Measurements from ENCODE around the gene KAT2A. TPM values are rescaled to one million over a fixed set of nuclear protein-coding genes. Genes with fewer than 3 reads are reported as not detected.
A peak's percentile ranks its signal among the peaks of the same experiment; 100 is the strongest.
"Not testable (repeated sequence)": the region's sequence is repeated elsewhere in the genome, so short reads cannot be mapped to it uniquely, and the experiment has no call there.

Gene KAT2A
- total RNA-seq, 1 donor from 2014 or later = 18.4 TPM

DNA sequence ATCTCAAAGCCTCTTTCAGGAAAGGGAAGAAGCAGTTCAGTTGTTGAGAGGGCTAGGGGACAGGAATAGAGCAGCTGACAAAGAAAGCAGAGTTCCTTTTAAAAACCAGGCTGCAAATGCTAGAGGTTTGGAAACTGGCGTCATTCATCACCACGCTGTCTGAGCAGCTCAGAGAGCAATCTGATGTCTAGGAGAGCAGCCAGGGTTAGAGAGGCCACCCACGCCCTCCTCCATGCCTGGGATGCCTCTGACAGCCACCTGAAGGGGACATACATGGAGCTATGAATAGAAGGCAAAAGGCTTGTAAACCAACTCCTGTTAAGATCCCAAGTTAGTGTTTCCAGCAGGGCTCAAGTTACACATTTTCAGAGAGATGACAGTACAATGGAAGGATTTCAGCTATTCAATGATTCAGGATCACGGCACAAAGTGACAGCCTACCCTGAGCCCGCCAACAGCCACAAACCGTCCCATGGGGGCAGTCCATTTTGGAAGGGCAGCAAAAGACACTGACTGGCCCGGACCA, 21.3 kb upstream of the KAT2A start:
- no peak for TF ChIP-seq EZH2phosphoT487 (IDR thresholded peaks at IDR 0.05)
- TF ChIP-seq, protein P1, sequence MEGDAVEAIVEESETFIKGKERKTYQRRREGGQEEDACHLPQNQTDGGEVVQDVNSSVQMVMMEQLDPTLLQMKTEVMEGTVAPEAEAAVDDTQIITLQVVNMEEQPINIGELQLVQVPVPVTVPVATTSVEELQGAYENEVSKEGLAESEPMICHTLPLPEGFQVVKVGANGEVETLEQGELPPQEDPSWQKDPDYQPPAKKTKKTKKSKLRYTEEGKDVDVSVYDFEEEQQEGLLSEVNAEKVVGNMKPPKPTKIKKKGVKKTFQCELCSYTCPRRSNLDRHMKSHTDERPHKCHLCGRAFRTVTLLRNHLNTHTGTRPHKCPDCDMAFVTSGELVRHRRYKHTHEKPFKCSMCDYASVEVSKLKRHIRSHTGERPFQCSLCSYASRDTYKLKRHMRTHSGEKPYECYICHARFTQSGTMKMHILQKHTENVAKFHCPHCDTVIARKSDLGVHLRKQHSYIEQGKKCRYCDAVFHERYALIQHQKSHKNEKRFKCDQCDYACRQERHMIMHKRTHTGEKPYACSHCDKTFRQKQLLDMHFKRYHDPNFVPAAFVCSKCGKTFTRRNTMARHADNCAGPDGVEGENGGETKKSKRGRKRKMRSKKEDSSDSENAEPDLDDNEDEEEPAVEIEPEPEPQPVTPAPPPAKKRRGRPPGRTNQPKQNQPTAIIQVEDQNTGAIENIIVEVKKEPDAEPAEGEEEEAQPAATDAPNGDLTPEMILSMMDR (IDR thresholded peaks at IDR 0.05) = no peak
- TF ChIP-seq EZH2 (IDR thresholded peaks at IDR 0.05) = no peak
- H3K4me1 ChIP-seq = peaks cover 11% of the 10 kb centered on the region
- Mint-ChIP-seq H3K27ac (peak overlapping the region; percentile 43), H3K36me3 (peaks cover 3% of the 10 kb centered on the region), H3K4me1 (peaks cover 8% of the 10 kb centered on the region), H3K9me3 (no peaks in the 10 kb centered on the region), H3K4me3 (peak overlapping the region; percentile 25), H3K27me3 (ENCODE audit: insufficient read depth, low read depth) (peaks cover 4% of the 10 kb centered on the region)
- peak overlapping the region; percentile 81 for H3K27ac ChIP-seq
- no peaks in the 10 kb centered on the region for H3K36me3 ChIP-seq
- DNase-seq (ENCODE audit: low spot score) = peak; percentile 48
- H3K9me3 ChIP-seq (ENCODE audit: low read depth) = no peaks in the 10 kb centered on the region
- H3K9ac ChIP-seq = no peak overlapping the region
- H3F3A ChIP-seq (ENCODE audit: low read depth) = peaks cover 7% of the 10 kb centered on the region
- H4K20me1 ChIP-seq (ENCODE audit: low read depth) = peaks cover 62% of the 10 kb centered on the region
- H3K27me3 ChIP-seq = no peaks in the 10 kb centered on the region
- no peak overlapping the region for H2AFZ ChIP-seq (replicated peaks)
- H3K79me2 ChIP-seq (ENCODE audit: low read depth) = peaks cover 70% of the 10 kb centered on the region
- H3K4me3 ChIP-seq = no peak overlapping the region
- H3K4me2 ChIP-seq = peak overlapping the region; percentile 30

DNA sequence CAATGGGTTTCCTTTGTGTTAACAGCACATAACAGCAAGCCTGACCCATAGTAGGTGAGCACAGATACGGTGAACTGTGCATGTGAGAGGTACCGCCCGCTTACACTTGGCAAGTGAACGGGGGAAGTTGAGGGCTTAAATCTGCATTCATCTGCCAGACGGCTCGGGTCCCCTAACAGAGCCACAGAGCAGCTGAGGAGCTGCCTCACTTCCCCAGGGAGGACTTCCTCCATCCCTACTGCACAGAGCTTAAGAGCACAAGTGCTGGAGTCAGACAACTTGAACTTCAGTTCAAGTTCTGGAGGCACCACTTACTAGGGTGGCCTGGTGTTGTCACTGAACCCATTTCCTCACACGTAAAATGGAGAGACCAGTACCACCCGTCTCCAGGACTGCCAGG, 20.2 kb upstream of the KAT2A start:
- Histone ChIP-seq H3K9me3 (ENCODE audit: low read depth) (no peaks in the 10 kb centered on the region), H3K79me2 (ENCODE audit: low read depth) (peaks cover 76% of the 10 kb centered on the region), H3K4me2 (no peak overlapping the region), H3F3A (ENCODE audit: low read depth) (peaks cover 7% of the 10 kb centered on the region), H4K20me1 (ENCODE audit: low read depth) (peaks cover 68% of the 10 kb centered on the region), H3K9ac (no peak overlapping the region), H3K4me1 (peaks cover 11% of the 10 kb centered on the region), H2AFZ (replicated peaks) (no peak overlapping the region), H3K27ac (no peak overlapping the region), H3K36me3 (no peaks in the 10 kb centered on the region), H3K4me3 (no peak overlapping the region), H3K27me3 (no peaks in the 10 kb centered on the region)
- no peak for TF ChIP-seq EZH2phosphoT487 (IDR thresholded peaks at IDR 0.05)
- TF ChIP-seq, protein P1 (IDR thresholded peaks at IDR 0.05) = no peak
- Mint-ChIP-seq H3K9me3 (no peaks in the 10 kb centered on the region), H3K4me3 (no peak overlapping the region), H3K27ac (no peak overlapping the region), H3K27me3 (ENCODE audit: insufficient read depth, low read depth) (peaks cover 2% of the 10 kb centered on the region), H3K4me1 (peaks cover 8% of the 10 kb centered on the region), H3K36me3 (peaks cover 3% of the 10 kb centered on the region)
- no peak for DNase-seq (ENCODE audit: low spot score)

DNA sequence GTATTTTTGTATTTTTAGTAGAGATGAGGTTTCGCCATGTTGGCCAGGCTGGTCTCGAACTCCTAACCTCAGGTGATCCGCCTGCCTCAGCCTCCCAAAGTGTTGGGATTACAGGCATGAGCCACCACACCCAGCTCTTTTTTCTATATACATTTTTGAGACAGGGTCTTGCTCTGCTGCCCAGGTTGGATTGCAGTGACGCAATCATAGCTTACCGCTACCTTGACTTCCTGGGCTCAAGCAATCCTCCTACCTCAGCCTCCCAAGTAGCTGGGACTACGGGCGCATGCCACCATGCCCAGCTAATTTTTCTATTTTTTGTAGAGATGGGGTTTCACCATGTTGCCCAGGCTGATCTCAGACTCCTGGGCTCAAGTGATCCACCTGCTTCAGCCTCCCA, 19.5 kb upstream of the KAT2A start:
- not testable (repeated sequence) for H3K27me3 Mint-ChIP-seq (ENCODE audit: insufficient read depth, low read depth); H3K27ac ChIP-seq; H3K27ac Mint-ChIP-seq; H3K4me2 ChIP-seq; H2AFZ ChIP-seq (replicated peaks); DNase-seq (ENCODE audit: low spot score); H3F3A ChIP-seq (ENCODE audit: low read depth); H3K36me3 ChIP-seq; H3K9me3 Mint-ChIP-seq; H3K4me3 ChIP-seq; H3K9ac ChIP-seq; H3K4me1 Mint-ChIP-seq; H3K36me3 Mint-ChIP-seq; H3K9me3 ChIP-seq (ENCODE audit: low read depth); H3K27me3 ChIP-seq; H3K4me3 Mint-ChIP-seq
- H3K79me2 ChIP-seq (ENCODE audit: low read depth) = peaks cover 81% of the 10 kb centered on the region
- peaks cover 11% of the 10 kb centered on the region for H3K4me1 ChIP-seq
- H4K20me1 ChIP-seq (ENCODE audit: low read depth) = peaks cover 75% of the 10 kb centered on the region

DNA sequence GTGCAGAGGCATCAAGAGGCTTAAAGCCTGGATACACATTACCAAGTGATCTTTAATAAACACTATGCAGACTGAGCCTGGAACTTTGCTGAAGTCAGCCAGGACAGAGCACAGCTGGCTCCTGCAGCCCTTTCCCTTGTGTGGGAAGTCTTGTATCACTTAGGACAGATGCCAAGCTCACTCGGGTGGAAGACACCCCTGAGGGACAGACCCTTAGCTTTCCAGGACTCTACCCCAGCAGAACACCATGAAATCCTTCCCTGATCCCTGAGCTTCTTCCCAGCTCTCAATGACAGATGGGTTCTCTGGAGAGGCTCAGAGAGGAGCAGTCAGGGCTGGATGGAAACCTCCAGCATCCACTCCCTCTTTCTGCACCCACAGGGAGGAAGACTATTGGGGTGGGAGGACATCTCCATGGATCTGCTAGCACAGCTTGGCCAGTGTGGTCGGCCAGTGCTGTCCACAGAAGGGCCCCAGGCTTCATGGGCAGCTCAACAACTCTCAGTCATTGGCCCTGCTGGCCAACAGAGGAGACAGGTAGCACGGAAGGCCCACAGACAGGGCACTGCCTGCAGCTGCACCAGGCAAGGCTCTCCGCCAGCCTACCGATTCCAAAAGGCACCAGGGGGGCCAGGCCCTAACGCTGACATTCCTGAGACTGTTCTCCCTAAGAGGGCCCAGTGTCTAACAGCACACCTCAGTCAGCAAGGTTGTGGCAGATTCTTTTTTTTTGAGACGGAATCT, 17.8 kb upstream of the KAT2A start:
- Mint-ChIP-seq H3K9me3 (no peaks in the 10 kb centered on the region), H3K27me3 (ENCODE audit: insufficient read depth, low read depth) (peaks cover 2% of the 10 kb centered on the region), H3K4me1 (peaks cover 8% of the 10 kb centered on the region), H3K4me3 (no peak overlapping the region), H3K27ac (no peak overlapping the region), H3K36me3 (peaks cover 5% of the 10 kb centered on the region)
- Histone ChIP-seq H3F3A (ENCODE audit: low read depth) (peaks cover 7% of the 10 kb centered on the region), H3K4me2 (no peak overlapping the region), H3K27me3 (no peaks in the 10 kb centered on the region), H3K36me3 (no peaks in the 10 kb centered on the region), H3K79me2 (ENCODE audit: low read depth) (peaks cover 75% of the 10 kb centered on the region), H3K4me3 (no peak overlapping the region), H2AFZ (replicated peaks) (no peak overlapping the region), H3K4me1 (peaks cover 11% of the 10 kb centered on the region), H3K9me3 (ENCODE audit: low read depth) (no peaks in the 10 kb centered on the region), H3K9ac (no peak overlapping the region), H4K20me1 (ENCODE audit: low read depth) (peaks cover 75% of the 10 kb centered on the region), H3K27ac (no peak overlapping the region)
- no peak for TF ChIP-seq EZH2phosphoT487 (IDR thresholded peaks at IDR 0.05)
- TF ChIP-seq, protein P1 (IDR thresholded peaks at IDR 0.05) = no peak
- no peak for TF ChIP-seq EZH2 (IDR thresholded peaks at IDR 0.05)
- no peak for DNase-seq (ENCODE audit: low spot score)

Data from neural progenitor cell (in vitro differentiated cells).